T-helper 2 cell treated with Interferon-gamma antibody and Interleukin-4, amounts not matched to agents 100 ng/mL and 5 ng/mL, for 36 hours (primary cell): ENCODE measurements around the gene TXNRD1. TPM values are rescaled to one million over a fixed set of nuclear protein-coding genes. Genes with fewer than 3 reads are reported as not detected.

Source experiments
- intact Hi-C: fragments of 100-400 bp; cut with micrococcal nuclease; formaldehyde crosslinking; loops from one replicate; pipeline ENCODE4 v1.15.1; 2023
- total RNA-seq: library from RNA; stranded (reverse); gene quantifications from 2 replicates; pipeline ENCODE4 v1.2.3, GENCODE V29; 2022

TXNRD1 gene
- total RNA-seq, 1 donor from 2014 or later: 97.4 TPM

DNA sequence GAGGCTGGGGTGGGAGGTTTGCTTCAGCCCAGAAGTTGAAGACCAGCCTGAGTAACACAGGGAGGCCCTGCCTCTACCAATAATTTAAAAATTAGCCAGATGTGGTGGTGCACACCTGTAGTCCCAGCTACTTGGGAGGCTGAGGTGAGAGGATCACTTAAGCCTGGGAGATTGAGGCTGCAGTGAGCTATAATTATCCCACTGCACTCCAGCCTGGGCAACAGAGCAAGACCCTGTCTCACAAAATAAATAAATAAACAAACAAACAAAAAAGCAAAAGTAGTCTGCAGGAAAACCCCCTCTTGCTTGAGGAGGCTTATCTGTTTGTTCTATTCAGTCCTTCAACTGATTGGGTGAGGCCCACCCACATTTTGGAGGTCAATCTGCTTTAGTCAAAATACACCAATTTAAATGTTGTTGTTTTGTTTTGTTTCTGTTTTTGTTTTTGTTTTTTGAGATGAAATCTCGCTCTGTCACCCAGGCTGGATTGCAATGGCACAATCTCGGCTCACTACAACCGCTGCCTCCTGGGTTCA, 24.9 kb upstream of the TXNRD1 start:
- intact Hi-C loops: no loop called here

DNA sequence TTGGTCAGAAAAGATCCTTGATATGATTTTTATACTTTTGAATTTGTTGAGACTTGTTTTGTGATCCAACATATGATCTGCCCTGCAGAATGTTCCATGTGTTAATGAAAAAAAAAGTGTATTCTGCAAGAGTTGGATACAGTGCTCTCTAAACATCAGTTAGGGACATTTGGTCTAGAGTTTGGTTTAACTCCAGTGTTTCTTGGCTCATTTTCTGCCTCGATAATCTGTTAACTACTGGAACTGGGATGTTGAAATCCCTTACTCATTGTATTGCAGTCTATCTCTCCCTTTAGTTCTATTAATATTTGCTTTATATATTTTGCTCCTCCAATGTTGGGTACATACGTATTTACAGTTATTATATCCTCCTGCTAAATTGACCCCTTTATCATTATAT, 18.3 kb upstream of the TXNRD1 start:
- intact Hi-C loops: no loop called here

DNA sequence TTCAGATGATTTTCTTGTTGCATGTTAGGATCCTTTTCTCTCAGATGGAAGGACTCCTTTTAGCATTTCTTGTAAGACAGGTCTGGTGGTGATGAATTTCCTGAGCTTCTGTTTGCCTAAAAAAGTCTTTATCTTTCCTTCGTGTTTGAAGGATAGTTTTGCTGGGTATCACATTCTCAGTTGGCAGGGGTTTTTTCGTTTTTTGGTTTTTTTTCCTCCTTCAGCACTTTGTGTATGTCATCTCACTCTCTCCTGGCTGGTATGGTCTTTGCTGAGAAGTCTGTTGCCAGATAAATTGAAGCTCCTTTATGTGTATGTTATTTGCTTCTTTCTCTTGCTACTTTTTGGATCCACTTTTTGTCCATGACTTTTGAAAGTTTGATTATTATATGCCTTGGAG, 15.6 kb upstream of the TXNRD1 start:
- intact Hi-C loops: loop anchor here (5.0 kb wide), 2 partner anchors 257 to 852 kb away; partner anchors contain the start of gene CHST11

DNA sequence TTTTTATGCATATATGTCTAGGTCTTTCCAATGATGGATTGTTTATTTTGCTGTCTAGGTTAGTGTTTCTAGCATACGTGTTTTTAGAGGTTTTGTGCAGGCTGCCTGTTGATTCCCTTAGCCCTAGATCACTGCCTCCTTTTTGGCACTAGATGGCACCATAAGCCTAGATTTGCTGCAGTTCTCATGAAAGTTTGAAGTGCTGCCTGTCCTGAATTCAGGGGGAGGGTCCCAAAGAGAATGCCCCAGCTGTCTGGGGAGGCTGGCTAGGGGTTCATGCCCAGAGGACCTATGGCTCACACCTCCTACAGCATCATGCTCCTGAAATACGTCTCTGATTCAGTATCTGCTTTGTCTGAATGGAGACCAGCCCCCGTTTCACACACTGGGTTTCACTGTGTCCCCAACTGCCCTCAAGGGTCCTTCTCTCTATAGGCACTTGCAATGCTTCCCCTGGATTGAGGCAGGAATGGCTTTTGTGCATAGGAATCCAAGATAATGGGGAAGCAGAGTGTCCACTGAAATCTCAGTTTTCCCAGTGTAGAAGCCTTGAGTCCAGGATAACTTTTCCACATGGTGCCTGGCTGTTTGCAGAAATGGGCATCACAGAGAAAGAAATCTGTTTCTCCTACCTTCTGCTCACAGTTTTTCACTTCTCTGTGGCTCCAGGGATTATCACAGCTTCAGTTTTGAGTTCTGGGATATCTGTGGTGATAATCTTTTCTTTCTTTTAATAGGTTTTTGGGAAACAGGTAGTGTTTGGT, 14.2 kb upstream of the TXNRD1 start:
- intact Hi-C loops: loop anchor here (1.0 to 5.0 kb wide), 3 partner anchors 157 to 851 kb away; partner anchors contain the start of gene CHST11

DNA sequence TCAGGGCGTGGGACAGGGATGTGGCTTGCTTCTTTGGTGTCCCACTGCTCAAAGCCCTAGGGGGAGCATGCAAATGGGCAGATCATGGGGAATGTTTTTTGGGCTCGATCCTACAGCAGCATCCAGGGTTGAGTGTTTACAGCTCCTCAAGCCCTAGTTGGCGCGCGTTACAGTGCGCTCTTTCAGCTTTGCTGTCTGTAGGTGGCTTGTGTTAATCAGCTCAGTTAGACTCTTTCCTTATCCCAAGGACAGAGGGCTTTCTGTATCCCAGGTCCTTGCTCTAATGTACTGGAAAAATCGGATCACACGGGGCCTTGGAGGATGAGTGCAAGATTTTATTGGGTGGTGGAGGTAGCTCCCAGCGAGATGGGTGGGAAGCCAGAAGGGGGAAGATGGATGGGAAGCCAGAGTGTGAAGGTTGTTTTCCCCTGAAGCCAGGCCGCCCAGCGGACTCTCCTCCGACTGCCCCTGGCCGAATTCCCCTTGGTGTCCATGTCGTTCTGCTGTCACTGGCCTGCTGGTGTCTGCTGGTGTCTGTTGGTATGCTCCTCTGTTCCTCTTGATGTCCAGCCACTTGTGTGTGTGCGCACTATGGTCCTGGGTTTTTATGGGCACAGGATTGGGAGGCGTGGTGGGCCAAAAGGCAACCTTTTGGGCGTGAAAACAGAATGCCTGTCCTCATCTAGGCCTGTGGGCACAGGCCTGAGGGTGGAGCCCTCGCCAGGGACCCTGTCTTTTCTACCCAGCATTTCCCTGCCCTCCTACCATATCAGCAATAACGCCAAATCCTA, 10.7 kb upstream of the TXNRD1 start:
- intact Hi-C loops: loop anchor here (5.0 kb wide), 2 partner anchors 252 to 847 kb away; partner anchors contain the start of gene CHST11

DNA sequence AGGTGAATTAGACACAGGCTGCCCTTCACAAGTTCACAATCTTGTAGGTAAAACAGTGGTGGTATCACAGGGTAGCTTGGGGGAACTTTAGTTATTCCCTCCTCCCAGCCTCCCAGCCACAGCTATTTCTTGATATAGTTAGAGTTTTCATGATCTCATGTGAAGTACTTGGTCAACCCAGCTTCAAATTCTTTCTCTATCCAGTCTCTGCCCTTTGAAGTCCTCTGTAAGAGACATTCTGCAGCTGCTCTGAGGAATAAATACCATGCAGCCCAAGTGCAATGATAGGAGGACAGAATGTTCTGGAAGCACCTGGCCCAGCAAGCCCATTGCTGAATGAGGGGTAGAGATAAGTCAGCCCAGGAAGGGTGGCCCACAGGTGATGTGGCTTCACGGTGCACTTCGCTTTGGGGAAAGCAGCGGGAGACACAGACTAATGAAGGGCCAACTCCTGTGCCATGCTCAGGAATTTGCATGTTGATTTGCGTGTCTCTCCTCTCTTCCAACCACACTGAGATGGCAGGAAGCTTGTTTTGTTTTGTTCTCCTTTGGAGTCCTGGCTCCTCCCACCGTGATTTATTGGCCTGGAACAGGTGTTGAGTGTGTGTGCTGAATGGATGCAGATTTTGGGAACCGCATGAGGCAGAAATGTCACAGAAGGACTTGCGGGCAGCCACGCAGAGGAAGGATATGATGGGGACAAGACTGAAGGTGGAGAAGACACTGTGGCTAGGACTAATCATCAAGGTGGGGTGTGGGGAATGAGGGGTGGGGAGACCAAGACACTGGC, 8.0 kb upstream of the TXNRD1 start:
- intact Hi-C loops: no loop called here

DNA sequence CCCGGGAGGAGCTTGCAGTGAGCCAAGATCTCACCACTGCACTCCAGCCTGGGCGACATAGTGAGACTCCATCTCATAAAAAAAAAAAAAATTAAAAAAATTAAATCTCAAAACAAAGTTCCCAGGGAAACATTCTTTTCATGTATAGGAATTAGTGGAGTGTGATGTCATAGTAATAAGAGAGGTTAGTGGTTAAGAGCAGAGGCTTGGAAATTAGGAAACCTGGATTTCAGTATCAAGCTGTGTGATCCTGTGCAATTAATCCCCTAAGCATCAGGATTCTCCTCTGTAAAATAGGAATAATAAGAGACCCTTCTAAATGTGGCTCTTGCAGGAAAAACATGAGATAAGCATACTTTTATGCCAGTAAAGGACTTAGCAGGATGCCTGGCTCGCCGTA, 3.1 kb upstream of the TXNRD1 start:
- intact Hi-C loops: no loop called here

DNA sequence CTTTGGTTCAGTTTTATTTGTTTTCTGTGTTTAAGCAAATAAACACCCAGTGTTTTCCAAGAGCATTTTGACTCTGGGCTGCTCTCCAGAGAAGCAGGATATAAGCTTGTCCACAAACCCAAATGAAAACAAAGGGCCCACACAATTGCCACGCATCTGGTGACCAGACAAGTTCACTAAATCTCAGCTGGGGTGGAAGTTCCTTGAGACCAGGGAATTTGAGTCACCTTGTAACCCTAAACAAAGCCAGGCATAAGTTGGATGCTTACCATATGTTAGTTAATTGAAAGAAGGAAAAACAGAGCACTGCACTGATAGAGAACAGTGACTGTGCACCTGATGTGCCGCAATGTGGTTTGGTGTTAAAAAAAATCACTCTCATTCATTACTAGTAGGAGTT, 1.6 kb upstream of the TXNRD1 start:
- intact Hi-C loops: loop anchor here (2.0 kb wide), 1 partner anchor 89 kb away; the partner anchor contains the start of gene EID3

DNA sequence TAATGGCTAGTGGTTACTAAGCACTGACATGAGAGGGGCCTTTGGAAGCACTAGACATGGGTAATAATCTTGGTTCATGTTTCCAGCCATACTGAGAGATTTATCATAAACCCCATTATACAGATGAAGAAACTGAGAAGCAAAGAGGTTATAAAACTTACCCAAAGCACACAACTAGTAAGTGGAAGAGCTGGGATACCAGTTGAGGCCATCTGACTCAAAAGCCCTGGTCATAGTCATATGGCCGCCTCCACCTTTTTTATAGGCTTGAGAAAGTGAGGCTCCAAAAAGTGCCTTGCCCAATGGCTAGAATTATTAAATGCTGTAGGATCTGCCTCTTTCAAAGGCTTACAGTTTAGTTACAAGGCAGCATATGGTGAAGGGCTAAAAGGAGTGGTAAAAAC, 944 bp downstream of the TXNRD1 start:
- intact Hi-C loops: loop anchor here (5.0 kb wide), 2 partner anchors 241 to 891 kb away; partner anchors contain the start of genes CHST11 and WASHC4

DNA sequence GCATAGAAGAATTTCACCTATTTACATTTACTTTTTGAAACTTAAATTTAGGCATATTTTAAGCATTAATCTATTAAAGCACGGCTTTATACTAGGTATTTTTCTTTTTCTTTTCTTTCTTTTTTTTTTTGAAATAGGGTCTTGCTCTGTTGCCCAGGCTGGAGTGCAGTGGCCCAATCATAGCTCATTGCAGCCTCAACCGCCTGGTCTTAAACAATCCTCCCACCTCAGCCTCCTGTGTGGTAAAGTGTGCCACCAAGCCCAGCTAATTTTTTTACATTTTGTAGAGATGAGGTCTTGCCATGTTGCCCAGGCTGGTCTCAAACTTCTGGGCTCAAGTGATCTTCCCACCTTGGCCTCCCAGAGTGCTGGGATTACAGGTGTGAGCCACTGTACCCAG, 2.9 kb downstream of the TXNRD1 start:
- intact Hi-C loops: loop anchor here (5.0 kb wide), 2 partner anchors 239 to 889 kb away; partner anchors contain the start of genes CHST11 and WASHC4

DNA sequence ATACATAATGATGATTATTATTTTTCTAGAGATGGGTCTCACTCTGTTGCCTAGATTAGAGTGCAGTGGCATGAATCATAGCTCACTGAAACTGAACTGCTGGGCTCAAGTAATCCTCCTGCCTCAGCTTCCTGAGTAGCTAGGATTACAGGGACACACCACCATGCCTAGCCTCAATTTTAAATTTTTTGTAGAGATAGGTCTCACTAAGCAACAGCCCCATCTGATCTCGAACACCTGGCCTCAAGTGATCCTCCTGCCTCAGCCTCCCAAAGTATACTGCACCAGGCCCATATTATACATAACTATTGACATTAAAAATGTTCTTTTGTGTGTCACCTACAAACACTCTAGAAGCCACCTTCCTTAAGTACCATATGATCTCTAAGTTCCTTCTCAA, 3.4 kb downstream of the TXNRD1 start:
- intact Hi-C loops: loop anchor here (5.0 kb wide), 2 partner anchors 238 to 888 kb away; partner anchors contain the start of genes CHST11 and WASHC4

DNA sequence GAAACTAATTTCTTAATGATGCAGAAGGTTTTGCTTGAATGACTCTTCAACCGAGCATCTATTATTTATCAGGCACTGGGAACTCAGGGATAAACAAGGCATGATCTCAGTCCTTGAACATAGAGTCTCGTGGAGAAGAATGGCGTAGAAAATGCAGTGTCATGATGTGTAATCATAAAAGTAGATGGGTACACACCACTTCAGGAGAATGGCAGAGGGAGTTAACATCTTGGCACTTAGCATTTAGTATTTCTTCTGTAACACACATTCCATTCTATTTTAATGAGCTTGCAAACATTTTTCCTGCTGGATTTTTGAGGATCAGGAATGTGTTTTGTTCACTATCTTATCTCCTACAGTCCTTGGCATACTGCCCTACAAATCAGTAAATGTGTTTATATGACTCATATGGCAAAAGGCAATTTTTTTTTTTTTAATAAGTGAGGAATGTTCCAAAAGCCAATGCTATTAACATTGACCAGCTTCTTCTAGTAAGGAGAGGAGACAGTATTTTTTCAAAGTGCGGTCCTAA, 3.8 kb downstream of the TXNRD1 start:
- intact Hi-C loops: loop anchor here (5.0 kb wide), 2 partner anchors 238 to 888 kb away; partner anchors contain the start of genes CHST11 and WASHC4

DNA sequence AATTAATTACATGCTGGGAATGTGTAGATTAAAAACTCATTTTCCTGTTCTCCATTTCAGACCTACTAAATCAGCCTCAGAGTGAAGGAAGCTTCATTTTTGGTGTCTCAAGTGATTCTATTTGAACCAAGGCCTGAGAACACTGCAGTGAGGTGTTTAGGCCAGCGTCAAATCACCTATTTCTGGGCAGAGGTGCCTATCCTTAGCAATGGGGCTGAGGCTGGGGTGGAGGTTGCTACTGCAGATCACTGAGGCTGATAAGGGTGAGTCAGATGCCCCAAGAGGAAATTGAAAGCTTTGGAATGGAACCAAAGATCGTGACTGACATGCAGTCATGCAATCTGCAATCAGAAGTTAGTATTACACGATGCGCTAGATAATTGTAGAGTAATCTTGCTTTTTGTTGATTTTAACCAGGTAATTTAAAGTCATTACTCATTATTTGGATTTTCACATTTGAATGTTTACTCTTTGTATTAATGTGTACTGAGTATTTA, 4.4 kb downstream of the TXNRD1 start:
- intact Hi-C loops: loop anchor here (1.0 to 5.0 kb wide), 3 partner anchors 68 to 887 kb away; partner anchors contain the start of genes CHST11 and WASHC4

DNA sequence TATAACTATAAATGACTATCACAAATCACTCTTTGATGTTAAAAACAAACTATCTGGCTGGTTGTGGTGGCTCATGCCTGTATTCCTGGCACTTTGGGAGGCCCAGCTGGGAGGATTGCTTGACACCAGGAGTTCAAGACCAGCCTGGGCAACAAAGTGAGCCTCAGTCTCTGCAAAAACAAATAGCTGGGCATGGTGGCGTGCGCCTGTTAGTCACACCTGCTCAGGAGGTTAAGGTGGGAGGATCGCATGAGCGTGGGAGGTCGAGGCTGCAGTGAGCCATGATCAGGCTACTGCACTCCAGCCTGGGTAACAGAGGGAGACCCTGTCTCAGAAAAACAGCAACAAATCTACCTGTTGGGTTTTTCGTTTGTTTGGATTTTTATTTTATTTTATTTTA, 5.4 kb downstream of the TXNRD1 start:
- intact Hi-C loops: loop anchor here (1.0 kb wide), 1 partner anchor 67 kb away; no protein-coding TSS in a partner anchor

DNA sequence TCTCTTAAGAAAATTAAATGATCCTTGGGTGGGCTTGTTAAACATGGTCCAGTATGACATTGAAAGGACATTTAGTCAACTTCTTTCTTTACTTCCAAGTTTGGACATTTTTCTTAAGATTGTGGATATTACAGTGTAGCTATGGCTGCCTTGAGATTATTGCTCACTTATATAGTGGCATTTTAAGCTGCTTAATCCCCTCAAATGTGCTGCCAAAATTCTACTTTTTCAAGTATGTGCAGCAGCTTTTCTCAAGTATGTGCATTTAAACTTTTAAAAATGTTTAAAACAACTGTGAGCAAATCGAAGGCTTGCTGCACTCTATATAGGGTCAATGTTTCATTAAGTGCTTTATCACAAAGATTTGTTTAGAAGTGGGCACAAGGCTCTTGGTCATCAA, 7.4 kb downstream of the TXNRD1 start:
- intact Hi-C loops: no loop called here

DNA sequence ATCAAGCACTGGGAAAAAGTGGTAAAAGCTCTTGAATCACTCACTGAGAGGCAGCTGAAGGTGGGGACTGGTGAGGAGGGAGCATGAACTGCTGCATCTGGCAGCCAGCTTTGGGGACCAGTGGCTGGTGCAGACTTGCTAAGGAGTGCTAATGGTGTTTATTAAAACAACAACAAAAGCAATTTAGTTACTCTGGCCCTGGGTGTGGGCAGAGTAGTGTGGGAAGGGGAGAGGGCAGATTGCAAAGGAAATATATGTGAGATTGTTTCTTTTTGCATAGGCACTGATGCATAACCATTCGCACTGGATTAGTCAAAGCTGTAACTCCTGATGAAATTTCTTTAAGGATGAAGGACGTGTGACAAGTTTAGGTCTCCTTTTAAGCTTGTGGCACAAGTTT, 8.1 kb downstream of the TXNRD1 start:
- intact Hi-C loops: no loop called here

DNA sequence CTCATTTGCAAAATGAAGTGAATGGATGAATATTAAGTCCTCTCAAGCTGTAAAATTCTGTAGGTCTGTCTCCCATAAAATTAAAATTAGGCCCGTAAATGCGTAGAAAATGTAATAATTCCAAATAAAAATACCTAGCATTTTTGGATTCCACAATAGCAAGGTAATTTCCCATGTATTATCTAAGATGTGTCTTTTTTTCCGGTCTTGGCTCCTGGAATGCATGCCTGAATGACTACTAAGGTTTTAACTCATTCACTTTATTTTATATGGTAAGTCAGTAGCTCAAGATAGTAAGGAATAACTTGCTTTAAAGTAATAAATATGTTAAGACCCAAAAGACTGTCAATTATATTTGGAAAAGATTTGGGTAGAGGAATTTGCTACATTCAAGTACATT, 11.1 kb downstream of the TXNRD1 start:
- intact Hi-C loops: no loop called here

DNA sequence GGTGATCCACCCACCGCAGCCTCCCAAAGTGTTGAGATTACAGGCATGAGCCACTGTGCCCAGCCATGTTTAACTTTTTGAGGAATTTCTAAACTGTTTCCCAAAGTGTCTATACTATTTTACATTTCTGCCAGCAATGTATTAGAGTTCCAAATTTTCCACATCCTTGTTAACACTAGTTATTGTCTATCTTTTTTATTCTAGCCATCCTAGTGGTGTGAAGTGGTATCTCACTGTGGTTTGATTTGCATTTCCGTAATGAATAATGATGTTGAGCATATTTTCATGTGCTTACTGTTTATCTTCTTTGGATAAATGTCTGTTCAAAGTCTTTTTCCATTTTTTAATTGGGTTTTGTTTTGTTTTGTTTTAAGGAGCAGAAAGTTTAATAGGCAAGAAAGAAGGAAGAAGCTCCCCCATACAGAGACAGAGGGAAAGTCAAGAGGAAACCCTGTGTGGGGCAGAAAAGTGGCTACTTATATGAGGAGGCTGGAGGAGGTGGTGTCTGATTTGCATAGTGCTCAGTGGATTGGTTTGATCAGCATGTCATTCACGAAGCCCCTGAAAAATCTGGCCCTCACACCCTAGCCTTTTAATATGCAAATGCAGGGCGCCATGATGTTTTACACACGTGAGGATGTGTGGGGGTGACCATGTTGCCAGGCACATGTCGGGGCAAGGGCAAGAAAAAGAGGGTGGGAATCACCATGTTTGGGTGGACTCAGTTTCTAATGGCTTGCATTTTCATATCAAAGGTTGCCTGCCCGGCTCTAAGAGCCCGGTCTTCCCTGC, 14.9 kb downstream of the TXNRD1 start:
- intact Hi-C loops: no loop called here

DNA sequence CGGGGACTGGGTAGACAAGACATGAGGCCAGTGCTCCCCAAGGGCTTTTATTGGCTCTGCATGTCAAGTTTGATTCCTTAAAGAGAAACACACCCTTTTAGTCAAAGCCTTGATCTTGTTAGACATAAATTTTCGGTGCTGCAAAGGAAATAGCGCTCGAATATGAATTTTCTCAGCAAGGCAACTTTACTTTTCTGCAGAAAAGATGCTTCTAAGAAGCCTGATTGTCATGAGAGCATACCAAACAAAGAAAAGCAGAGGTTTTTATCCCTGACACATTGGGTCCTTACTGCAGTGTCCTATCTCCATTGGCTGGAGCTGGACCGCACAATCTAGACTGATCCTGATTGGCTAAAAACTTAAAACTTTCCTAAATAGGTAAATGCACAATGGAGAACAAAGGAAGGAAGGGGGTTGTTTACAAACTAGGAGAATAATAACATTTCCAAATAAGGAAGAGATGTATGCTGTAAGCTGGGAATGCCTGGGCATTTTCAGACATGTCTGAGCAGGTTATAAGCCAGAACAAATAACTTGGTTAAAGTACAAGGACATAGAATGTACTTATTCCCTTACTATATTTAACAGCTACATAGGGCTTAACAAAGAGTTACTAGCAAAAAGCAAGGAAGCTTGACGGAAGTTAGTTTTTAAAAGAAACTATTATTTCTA, 17.2 kb downstream of the TXNRD1 start:
- intact Hi-C loops: no loop called here
